WTC11 (cell line): ENCODE data around the gene SYNGAP1.

Experiments
- ZNF416 ChIP-seq: fragments of 250-450 bp; sonication (Bioruptor Pico); IDR thresholded peaks from 2 replicates; pipeline ENCODE4 v1.9.0; 2021; ENCODE audit warnings: mild to moderate bottlenecking, inconsistent platforms
- TF ChIP-seq, protein P1 (sequence below): sonication (generic); formaldehyde crosslinking; conservative IDR thresholded peaks from 2 replicates; pipeline ENCODE4 v1.8.1; 2022; ENCODE audit warnings: mild to moderate bottlenecking, missing genetic modification reagents
- TF ChIP-seq, protein P2 (sequence below): fragments of 200-600 bp; IDR thresholded peaks from 2 replicates; pipeline ENCODE4 v1.8.0; 2022; ENCODE audit warnings: antibody characterized with exemption

DNA sequence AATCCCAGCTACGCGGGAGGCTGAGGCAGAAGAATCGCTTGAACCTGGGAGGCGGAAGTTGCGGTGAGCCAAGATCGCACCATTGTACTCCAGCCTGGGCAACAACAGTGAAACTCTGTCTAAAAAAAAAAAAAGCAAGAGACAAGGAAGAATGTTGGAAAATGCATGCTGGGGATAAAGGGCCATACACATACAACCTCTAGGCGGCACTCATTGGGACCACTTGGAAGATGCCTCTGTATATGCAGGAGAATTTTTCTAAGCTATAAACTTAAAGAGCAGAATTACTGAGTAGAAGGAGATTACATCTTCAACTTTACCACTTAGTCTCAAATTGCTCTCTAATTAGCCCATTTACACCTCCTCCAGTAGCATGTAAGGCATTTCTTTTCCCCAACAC lies 77.3 kb downstream of the SYNGAP1 start:
- TF ChIP-seq, protein P1, sequence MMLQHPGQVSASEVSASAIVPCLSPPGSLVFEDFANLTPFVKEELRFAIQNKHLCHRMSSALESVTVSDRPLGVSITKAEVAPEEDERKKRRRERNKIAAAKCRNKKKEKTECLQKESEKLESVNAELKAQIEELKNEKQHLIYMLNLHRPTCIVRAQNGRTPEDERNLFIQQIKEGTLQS (CRISPR knock-in tag), result no peak
- TF ChIP-seq, protein P2, sequence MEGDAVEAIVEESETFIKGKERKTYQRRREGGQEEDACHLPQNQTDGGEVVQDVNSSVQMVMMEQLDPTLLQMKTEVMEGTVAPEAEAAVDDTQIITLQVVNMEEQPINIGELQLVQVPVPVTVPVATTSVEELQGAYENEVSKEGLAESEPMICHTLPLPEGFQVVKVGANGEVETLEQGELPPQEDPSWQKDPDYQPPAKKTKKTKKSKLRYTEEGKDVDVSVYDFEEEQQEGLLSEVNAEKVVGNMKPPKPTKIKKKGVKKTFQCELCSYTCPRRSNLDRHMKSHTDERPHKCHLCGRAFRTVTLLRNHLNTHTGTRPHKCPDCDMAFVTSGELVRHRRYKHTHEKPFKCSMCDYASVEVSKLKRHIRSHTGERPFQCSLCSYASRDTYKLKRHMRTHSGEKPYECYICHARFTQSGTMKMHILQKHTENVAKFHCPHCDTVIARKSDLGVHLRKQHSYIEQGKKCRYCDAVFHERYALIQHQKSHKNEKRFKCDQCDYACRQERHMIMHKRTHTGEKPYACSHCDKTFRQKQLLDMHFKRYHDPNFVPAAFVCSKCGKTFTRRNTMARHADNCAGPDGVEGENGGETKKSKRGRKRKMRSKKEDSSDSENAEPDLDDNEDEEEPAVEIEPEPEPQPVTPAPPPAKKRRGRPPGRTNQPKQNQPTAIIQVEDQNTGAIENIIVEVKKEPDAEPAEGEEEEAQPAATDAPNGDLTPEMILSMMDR, result no peak
- no peak for TF ChIP-seq ZNF416 (CRISPR knock-in tag)
